Measurements from ENCODE around the gene RNF112.

GRCh38 chr17:19447085-19447583 lies 36.1 kb downstream of the RNF112 start:
- TF ChIP-seq RFX5 (IDR thresholded peaks at IDR 0.05; ENCODE audit: low read depth, low read length) (no peak), JARID2 (CRISPR knock-in tag; IDR thresholded peaks at IDR 0.05; ENCODE audit: insufficient replicate concordance) (no peak), CTCF (CRISPR knock-in tag; IDR thresholded peaks at IDR 0.05) (peak; percentile 84), ZNF713 (CRISPR knock-in tag; IDR thresholded peaks at IDR 0.05) (no peak), ZNF784 (CRISPR knock-in tag; IDR thresholded peaks at IDR 0.05; ENCODE audit: borderline replicate concordance) (no peak), MYC (CRISPR knock-in tag; IDR thresholded peaks at IDR 0.05; ENCODE audit: borderline replicate concordance) (no peak), EHMT2 (IDR thresholded peaks at IDR 0.05; ENCODE audit: borderline replicate concordance, low read depth, low read length) (no peak), ZNF775 (CRISPR knock-in tag; IDR thresholded peaks at IDR 0.05; ENCODE audit: borderline replicate concordance) (no peak), ZNF3 (CRISPR knock-in tag; IDR thresholded peaks at IDR 0.05) (no peak)

Measured in HepG2 (cell line).